Endodermal cell (in vitro differentiated cells): ENCODE data around the gene KCND3. TPM values are rescaled to one million over a fixed set of nuclear protein-coding genes. Genes with fewer than 3 reads are reported as not detected.

ENCODE experiments used
- DNase-seq: peaks from one replicate; pipeline ENCODE4 v3.0.0-alpha.2; 2017
- H3K27ac ChIP-seq: 2 replicates; pipeline ENCODE4 v1.5.1; 2013; ENCODE audit warnings: mild to moderate bottlenecking, low read depth, low read length, moderate library complexity
- H3K27me3 ChIP-seq: 2 replicates; pipeline ENCODE4 v1.6.1; 2013; ENCODE audit warnings: mild to moderate bottlenecking, low read length, moderate library complexity; ENCODE audit not compliant: insufficient read depth, control insufficient read depth, poor library complexity, severe bottlenecking
- H3K36me3 ChIP-seq: 2 replicates; pipeline ENCODE4 v1.7.0; 2013; ENCODE audit warnings: mild to moderate bottlenecking, low read length, moderate library complexity; ENCODE audit not compliant: control insufficient read depth, insufficient read depth
- H3K4me1 ChIP-seq: one replicate; pipeline ENCODE4 v1.7.0; 2013; ENCODE audit warnings: low read length; ENCODE audit not compliant: control insufficient read depth, insufficient read depth
- H3K4me3 ChIP-seq: 2 replicates; pipeline ENCODE4 v1.5.1; 2013; ENCODE audit warnings: mild to moderate bottlenecking, low read length, moderate library complexity
- H3K9ac ChIP-seq: 2 replicates; pipeline ENCODE4 v1.6.1; 2013; ENCODE audit warnings: mild to moderate bottlenecking, low read length, moderate library complexity; ENCODE audit not compliant: poor library complexity, severe bottlenecking; ENCODE audit errors: extremely low read depth
- H3K9me3 ChIP-seq: 2 replicates; pipeline ENCODE4 v1.6.1; 2013; ENCODE audit warnings: mild to moderate bottlenecking, low read length, moderate library complexity; ENCODE audit not compliant: control insufficient read depth
- H3K27ac Mint-ChIP-seq: 2 replicates; pipeline ENCODE4 v1.8.0; 2020; ENCODE audit warnings: mixed read lengths
- H3K27me3 Mint-ChIP-seq: 2 replicates; pipeline ENCODE4 v1.8.0; 2021; ENCODE audit warnings: mild to moderate bottlenecking, mixed read lengths; ENCODE audit not compliant: insufficient read depth
- H3K36me3 Mint-ChIP-seq: 2 replicates; pipeline ENCODE4 v1.8.0; 2020; ENCODE audit warnings: low read depth, mixed read lengths
- H3K4me1 Mint-ChIP-seq: 2 replicates; pipeline ENCODE4 v1.8.0; 2020; ENCODE audit warnings: mixed read lengths
- H3K4me3 Mint-ChIP-seq: 2 replicates; pipeline ENCODE4 v1.8.0; 2020; ENCODE audit warnings: mild to moderate bottlenecking, moderate library complexity, mixed read lengths
- H3K9me3 Mint-ChIP-seq: 2 replicates; pipeline ENCODE4 v1.8.0; 2020; ENCODE audit warnings: mild to moderate bottlenecking, mixed read lengths
- CTCF ChIP-seq: fragments of 200-600 bp; sonication (generic); conservative IDR thresholded peaks from 2 replicates; pipeline ENCODE4 v1.5.0; 2021; ENCODE audit warnings: antibody characterized with exemption, mild to moderate bottlenecking
- WGBS, 2 experiments: methylation state at CpG; one replicate each; pipeline versions ENCODE4 v1.1.5 to v1.1.7; 2013; ENCODE audit warnings: missing lambda C conversion rate in 2 of 2, mixed read lengths in 1 of 2; ENCODE audit not compliant: insufficient coverage in 1 of 2, insufficient read length in 1 of 2; 5-methylcytosine and 5-hydroxymethylcytosine counted together
- long read RNA-seq, 4 experiments: library from polyadenylated mRNA in 2 of 4; library from RNA in 1 of 4; library from capped mRNA in 1 of 4; stranded (forward) in 3 of 4; unstranded in 1 of 4; transcript quantifications; one replicate each; pipeline ENCODE4 v2.0.0, GENCODE V29; 2020 to 2021; ENCODE audit warnings: inconsistent platforms in 1 of 4
- polyA plus RNA-seq, 2 experiments: library from polyadenylated mRNA; stranded (reverse); fragments of 50-300 nt; gene quantifications; one replicate each; pipeline ENCODE4 v1.2.3, GENCODE V29; 2013
- total RNA-seq, 2 donors: library from RNA; stranded (reverse); fragmentation: NEBNext Ultra II Directional in 1 of 2; extraction: Animal tissue kit (Norgen Biotek cat#: 25700) in 1 of 2; gene quantifications; 2 replicates in 1 of 2; 3 replicates in 1 of 2; pipeline ENCODE4 v1.2.1, GENCODE V29; 2021

KCND3 gene
- under 1 TPM in 1 of 2 donors, not detected in 1; 0.13 TPM for total RNA-seq
- polyA plus RNA-seq (2013, experiment 1 of 2) = 1.4 TPM
- 1.6 TPM for polyA plus RNA-seq (2013, experiment 2 of 2)
- long read RNA-seq, experiment 1 = 0 reads
- long read RNA-seq, experiment 2 = 0 reads
- long read RNA-seq, experiment 3 = 0 reads
- long read RNA-seq, experiment 4 = 0 reads

DNA sequence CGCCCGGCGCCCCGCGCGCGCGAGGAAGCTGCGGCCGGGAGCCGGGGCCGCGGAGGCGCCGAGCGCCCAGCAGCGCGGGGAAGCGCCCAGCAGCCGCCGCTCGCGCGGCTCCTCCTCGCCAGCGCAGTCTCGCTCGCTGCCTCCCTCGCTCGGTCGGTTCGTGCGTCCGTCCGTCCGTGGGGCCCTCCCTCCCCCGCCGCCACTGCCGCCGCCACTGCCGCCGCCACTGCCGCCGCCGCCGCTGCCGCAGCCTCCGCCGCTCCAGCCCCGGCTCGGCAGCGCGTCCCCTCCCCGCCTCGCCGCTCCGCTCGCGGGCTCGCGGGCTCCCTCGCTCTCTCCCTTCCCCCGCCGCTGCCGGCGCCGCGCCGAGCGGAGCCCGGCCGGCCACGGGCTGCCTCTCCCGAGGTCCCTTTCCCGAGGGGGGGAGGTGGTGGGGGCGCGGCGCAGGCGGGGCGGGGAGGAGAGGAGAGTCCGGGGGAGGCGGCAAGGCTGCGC is at the start of gene KCND3:
KCND3 (minus strand) TSS at position 138 of the 495 bp plus-strand sequence.
- H3K27me3 Mint-ChIP-seq = peaks cover 93% of the 10 kb centered on the region
- Histone ChIP-seq H3K36me3 (no peaks in the 10 kb centered on the region), H3K27ac (no peak within 1 kb of the TSS), H3K9ac (no peak within 1 kb of the TSS), H3K4me3 (peak within 1 kb of the TSS; percentile 76), H3K9me3 (no peaks in the 10 kb centered on the region), H3K4me1 (no peaks in the 10 kb centered on the region), H3K27me3 (peaks cover 97% of the 10 kb centered on the region)
- DNase-seq = peak; percentile 70
- H3K9me3 Mint-ChIP-seq = no peaks in the 10 kb centered on the region
- no peak for TF ChIP-seq CTCF
- 0% methylated on average over 7 to 83 of the region's 83 CpGs for WGBS, 2 experiments
- no peak within 1 kb of the TSS for H3K27ac Mint-ChIP-seq
- no peaks in the 10 kb centered on the region for H3K4me1 Mint-ChIP-seq
- H3K36me3 Mint-ChIP-seq = no peaks in the 10 kb centered on the region
- peak within 1 kb of the TSS; percentile 54 for H3K4me3 Mint-ChIP-seq

GRCh38 chr1:112034277-112034676 is 44.8 kb upstream of the KCND3 start:
- H3K4me1 ChIP-seq = no peaks in the 10 kb centered on the region
- H3K27me3 Mint-ChIP-seq = peaks cover 73% of the 10 kb centered on the region
- no peak overlapping the region for H3K27ac ChIP-seq
- DNase-seq = no peak
- peaks cover 98% of the 10 kb centered on the region for H3K27me3 ChIP-seq
- no peaks in the 10 kb centered on the region for H3K9me3 ChIP-seq
- H3K36me3 ChIP-seq = no peaks in the 10 kb centered on the region
- no peaks in the 10 kb centered on the region for H3K9me3 Mint-ChIP-seq
- WGBS, 2 experiments = 93 to 100% methylated on average over 1 of the region's 1 CpG
- no peak overlapping the region for H3K9ac ChIP-seq
- H3K4me1 Mint-ChIP-seq = no peaks in the 10 kb centered on the region
- H3K27ac Mint-ChIP-seq = no peak overlapping the region
- no peak overlapping the region for H3K4me3 ChIP-seq
- TF ChIP-seq CTCF = no peak
- no peak overlapping the region for H3K4me3 Mint-ChIP-seq
- H3K36me3 Mint-ChIP-seq = no peaks in the 10 kb centered on the region

DNA sequence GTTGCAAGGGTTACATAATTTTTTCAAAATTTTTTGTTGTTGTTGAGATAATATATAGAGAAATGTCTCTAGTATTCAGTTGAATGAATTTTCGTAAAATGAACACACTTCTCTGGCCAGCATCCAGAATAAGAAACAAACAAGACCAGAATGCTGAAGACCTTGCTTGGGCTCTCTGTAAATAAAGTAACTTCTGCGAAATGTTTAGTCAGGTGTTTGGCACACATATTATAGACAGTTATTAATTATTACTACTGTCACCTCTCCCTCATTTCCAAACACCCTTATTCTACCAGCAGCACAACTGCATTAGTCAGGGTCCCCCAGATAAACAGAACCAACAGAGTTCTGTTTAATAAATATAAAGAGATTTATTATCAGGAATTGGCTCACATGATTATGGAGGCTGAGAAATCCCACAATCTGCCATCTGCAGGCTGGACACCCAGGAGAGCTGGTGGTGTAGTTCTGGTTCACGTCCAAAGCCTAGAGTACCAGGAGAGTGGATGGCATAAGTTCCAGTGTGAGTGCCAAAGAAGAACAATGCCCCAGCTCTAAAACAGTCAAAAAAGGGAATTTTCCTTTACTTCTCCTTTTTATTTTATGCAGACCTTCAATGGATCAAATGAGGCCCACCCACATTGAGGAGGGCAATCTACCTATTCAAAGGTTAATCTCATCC is 44.1 kb upstream of the KCND3 start:
- Mint-ChIP-seq H3K4me3 (no peak overlapping the region), H3K27ac (no peak overlapping the region), H3K27me3 (peaks cover 80% of the 10 kb centered on the region), H3K36me3 (no peaks in the 10 kb centered on the region), H3K9me3 (no peaks in the 10 kb centered on the region), H3K4me1 (no peaks in the 10 kb centered on the region)
- H3K27me3 ChIP-seq = peaks cover 98% of the 10 kb centered on the region
- TF ChIP-seq CTCF = no peak
- WGBS, 2 experiments = 86 to 88% methylated on average over 1 to 2 of the region's 3 CpGs
- no peaks in the 10 kb centered on the region for H3K4me1 ChIP-seq
- no peak for DNase-seq
- H3K27ac ChIP-seq = no peak overlapping the region
- H3K4me3 ChIP-seq = no peak overlapping the region
- no peaks in the 10 kb centered on the region for H3K9me3 ChIP-seq
- no peaks in the 10 kb centered on the region for H3K36me3 ChIP-seq
- no peak overlapping the region for H3K9ac ChIP-seq
